GM23248 (cell line): ENCODE results near the gene TMEM108. TPM values are rescaled to one million over a fixed set of nuclear protein-coding genes. Genes with fewer than 3 reads are reported as not detected.

Source experiments
- DNase-seq: peaks from one replicate; pipeline ENCODE4 v3.0.0-alpha.2; 2015
- H2AFZ ChIP-seq: fragments of 200-600 bp; sonication (generic); 2 replicates; pipeline ENCODE4 v1.6.1; 2016; ENCODE audit warnings: antibody characterized with exemption
- H3F3A ChIP-seq: fragments of 200-600 bp; sonication (generic); 2 replicates; pipeline ENCODE4 v1.6.1; 2016; ENCODE audit warnings: mild to moderate bottlenecking, antibody characterized with exemption, mixed run types; ENCODE audit not compliant: insufficient read depth
- H3K27ac ChIP-seq: fragments of 200-600 bp; sonication (generic); 2 replicates; pipeline ENCODE4 v1.5.1; 2016; ENCODE audit warnings: mild to moderate bottlenecking
- H3K27me3 ChIP-seq: fragments of 200-600 bp; sonication (generic); replicated peaks from 2 replicates; pipeline ENCODE4 v1.6.1; 2016; ENCODE audit warnings: mild to moderate bottlenecking; ENCODE audit not compliant: insufficient read depth
- H3K36me3 ChIP-seq: fragments of 200-600 bp; sonication (generic); 2 replicates; pipeline ENCODE4 v1.6.1; 2016; ENCODE audit warnings: low read depth, mild to moderate bottlenecking
- H3K4me1 ChIP-seq: fragments of 200-600 bp; sonication (generic); 2 replicates; pipeline ENCODE4 v1.6.1; 2016; ENCODE audit warnings: mild to moderate bottlenecking; ENCODE audit not compliant: insufficient read depth
- H3K4me2 ChIP-seq: fragments of 200-600 bp; sonication (generic); one replicate; pipeline ENCODE4 v1.6.1; 2016; ENCODE audit warnings: mild to moderate bottlenecking; ENCODE audit not compliant: unreplicated experiment
- H3K4me3 ChIP-seq: fragments of 200-600 bp; sonication (generic); 2 replicates; pipeline ENCODE4 v1.5.1; 2016; ENCODE audit warnings: mild to moderate bottlenecking
- H3K79me2 ChIP-seq: fragments of 200-600 bp; sonication (generic); 2 replicates; pipeline ENCODE4 v1.6.1; 2016; ENCODE audit warnings: mild to moderate bottlenecking; ENCODE audit not compliant: insufficient read depth
- H3K9ac ChIP-seq: fragments of 200-600 bp; sonication (generic); 2 replicates; pipeline ENCODE4 v1.6.1; 2016; ENCODE audit warnings: mild to moderate bottlenecking
- H3K9me2 ChIP-seq: fragments of 200-600 bp; sonication (generic); 2 replicates; pipeline ENCODE4 v1.6.1; 2016; ENCODE audit warnings: mixed run types, mild to moderate bottlenecking, moderate library complexity; ENCODE audit not compliant: insufficient read depth
- H3K9me3 ChIP-seq: fragments of 200-600 bp; sonication (generic); one replicate; pipeline ENCODE4 v1.6.1; 2017; ENCODE audit warnings: low read depth
- H4K20me1 ChIP-seq: fragments of 200-600 bp; sonication (generic); 2 replicates; pipeline ENCODE4 v1.6.0; 2016; ENCODE audit not compliant: insufficient read depth
- EZH2 ChIP-seq: fragments of 200-600 bp; sonication (generic); IDR thresholded peaks from 2 replicates; pipeline ENCODE4 v1.6.1; 2018; ENCODE audit warnings: antibody characterized with exemption, mild to moderate bottlenecking; ENCODE audit not compliant: insufficient read depth, poor library complexity, severe bottlenecking
- EZH2phosphoT487 ChIP-seq: fragments of 200-600 bp; sonication (generic); IDR thresholded peaks from 2 replicates; pipeline ENCODE4 v1.6.1; 2018; ENCODE audit warnings: antibody characterized with exemption, moderate library complexity, mild to moderate bottlenecking, low read depth; ENCODE audit not compliant: insufficient read depth
- WGBS, 2 experiments: methylation state at CpG; one replicate each; pipeline ENCODE4 v1.1.6; 2015 to 2017; ENCODE audit warnings: low lambda C conversion rate in 2 of 2, low coverage in 1 of 2; ENCODE audit errors: missing lambda C conversion rate in 2 of 2; 5-methylcytosine and 5-hydroxymethylcytosine counted together
- in situ Hi-C: fragments of 300-500 bp; cut with MboI; formaldehyde crosslinking; loops from 2 replicates; pipeline ENCODE4 v1.15.0; 2020
- polyA plus RNA-seq: library from polyadenylated mRNA; unstranded; fragments of >200 nt; fragmentation: Nextera tagmentation; extraction: Ambion mirVana; gene quantifications from 2 replicates; pipeline ENCODE4 v1.2.1, GENCODE V29; 2016
- total RNA-seq: library from RNA; depleted of rRNA; stranded (reverse); fragments of >200 nt; shearing (Covaris generic); gene quantifications from 2 replicates; pipeline ENCODE4 v1.2.3, GENCODE V29; 2014

TMEM108 gene
- total and polyA plus RNA-seq, 2 experiments from 2014 or later, result not detected

GRCh38 chr3:133188996-133189395, 150.8 kb downstream of the TMEM108 start:
- WGBS, 2 experiments, result 0 to 8% methylated on average over 1 of the region's 1 CpG
- Histone ChIP-seq H3K9ac (no peak overlapping the region), H2AFZ (no peak overlapping the region), H3K79me2 (no peaks in the 10 kb centered on the region), H3F3A (no peaks in the 10 kb centered on the region), H3K9me2 (no peaks in the 10 kb centered on the region), H3K9me3 (no peaks in the 10 kb centered on the region), H3K27ac (no peak overlapping the region), H4K20me1 (no peaks in the 10 kb centered on the region), H3K27me3 (no peaks in the 10 kb centered on the region), H3K4me3 (no peak overlapping the region), H3K36me3 (no peaks in the 10 kb centered on the region), H3K4me1 (no peaks in the 10 kb centered on the region), H3K4me2 (no peak overlapping the region)
- in situ Hi-C loops, result no loop called here
- TF ChIP-seq EZH2 (no peak), EZH2phosphoT487 (no peak)
- DNase-seq, result no peak

DNA sequence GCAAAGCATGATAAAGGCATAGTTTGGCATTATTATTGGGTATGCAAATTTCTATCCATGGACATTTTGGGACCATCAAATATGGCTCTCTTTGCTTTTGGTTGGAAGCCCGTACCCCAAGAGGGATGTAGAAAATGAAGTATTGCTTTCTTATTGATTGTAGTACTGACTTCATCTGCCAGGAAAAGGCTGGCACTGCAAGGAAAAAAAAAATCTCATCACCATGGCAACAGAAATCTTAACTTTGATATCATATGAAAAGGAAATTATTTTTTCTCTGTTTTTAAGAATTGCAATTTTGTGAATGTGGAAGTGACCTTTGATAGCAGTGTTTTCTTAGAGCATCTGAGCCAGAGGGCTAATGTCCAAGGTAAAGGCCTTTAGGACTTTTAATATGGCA, 151.7 kb downstream of the TMEM108 start:
- Histone ChIP-seq H3K9me3 (no peaks in the 10 kb centered on the region), H3K9ac (no peak overlapping the region), H3F3A (no peaks in the 10 kb centered on the region), H3K79me2 (no peaks in the 10 kb centered on the region), H3K36me3 (no peaks in the 10 kb centered on the region), H3K4me2 (no peak overlapping the region), H2AFZ (no peak overlapping the region), H3K27me3 (no peaks in the 10 kb centered on the region), H4K20me1 (no peaks in the 10 kb centered on the region), H3K4me1 (no peaks in the 10 kb centered on the region), H3K4me3 (no peak overlapping the region), H3K27ac (no peak overlapping the region), H3K9me2 (no peaks in the 10 kb centered on the region)
- in situ Hi-C loops, result no loop called here
- TF ChIP-seq EZH2phosphoT487, result no peak
- TF ChIP-seq EZH2, result no peak
- DNase-seq, result no peak
- whole genome bisulfite sequencing, 2 experiments, result 8 to 12% methylated on average over 1 of the region's 1 CpG

GRCh38 chr3:133191818-133192217, 153.6 kb downstream of the TMEM108 start:
- H3K27me3 ChIP-seq, result no peaks in the 10 kb centered on the region
- no peaks in the 10 kb centered on the region for H3K79me2 ChIP-seq
- in situ Hi-C loops, result no loop called here
- H3K36me3 ChIP-seq, result no peaks in the 10 kb centered on the region
- H4K20me1 ChIP-seq, result no peaks in the 10 kb centered on the region
- H3K4me3 ChIP-seq, result no peak overlapping the region
- no peaks in the 10 kb centered on the region for H3K9me3 ChIP-seq
- H3F3A ChIP-seq, result no peaks in the 10 kb centered on the region
- no peak overlapping the region for H3K9ac ChIP-seq
- H3K4me2 ChIP-seq, result no peak overlapping the region
- no peaks in the 10 kb centered on the region for H3K9me2 ChIP-seq
- no peak overlapping the region for H2AFZ ChIP-seq
- no peak overlapping the region for H3K27ac ChIP-seq
- 16 to 42% methylated on average over 2 of the region's 2 CpGs for WGBS, 2 experiments
- no peak for DNase-seq
- TF ChIP-seq EZH2phosphoT487 (no peak), EZH2 (no peak)
- no peaks in the 10 kb centered on the region for H3K4me1 ChIP-seq

- H3K36me3 ChIP-seq, result no peaks in the 10 kb centered on the region
- H3K4me3 ChIP-seq, result no peak overlapping the region
- H3K27ac ChIP-seq, result no peak overlapping the region
- no peaks in the 10 kb centered on the region for H4K20me1 ChIP-seq
- H2AFZ ChIP-seq, result no peak overlapping the region
- no peaks in the 10 kb centered on the region for H3K79me2 ChIP-seq
- no peaks in the 10 kb centered on the region for H3K4me1 ChIP-seq
- H3K4me2 ChIP-seq, result no peak overlapping the region
- no peaks in the 10 kb centered on the region for H3K9me3 ChIP-seq
- DNase-seq, result no peak
- H3F3A ChIP-seq, result no peaks in the 10 kb centered on the region
- no peaks in the 10 kb centered on the region for H3K27me3 ChIP-seq
- WGBS, 2 experiments, result 46 to 48% methylated on average over 9 of the region's 9 CpGs
- in situ Hi-C loops, result no loop called here
- H3K9ac ChIP-seq, result no peak overlapping the region
- TF ChIP-seq EZH2phosphoT487, result no peak
- TF ChIP-seq EZH2, result no peak
- no peaks in the 10 kb centered on the region for H3K9me2 ChIP-seq
These were observed 154.3 kb downstream of the TMEM108 start for GRCh38 chr3:133192363-133192945.

DNA sequence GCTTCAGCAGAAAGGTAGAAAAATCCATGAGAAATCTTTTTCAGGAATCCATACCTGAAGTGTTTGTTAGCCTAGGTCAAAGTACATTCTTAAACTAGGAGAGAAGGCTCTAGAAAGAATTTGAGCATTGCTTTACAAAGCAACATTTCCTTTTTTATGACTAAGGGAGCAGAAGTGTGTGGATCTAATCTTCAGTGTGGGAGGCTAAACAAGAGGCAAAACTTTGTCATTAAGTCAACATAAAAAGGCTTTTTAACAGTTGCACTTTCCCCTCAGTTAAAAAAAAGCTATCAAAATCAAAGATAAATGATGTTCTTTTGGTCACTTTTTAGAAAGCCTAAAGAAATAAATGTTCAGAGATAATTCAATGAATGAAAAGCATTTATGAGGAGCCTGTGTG, 154.8 kb downstream of the TMEM108 start:
- Histone ChIP-seq H4K20me1 (no peaks in the 10 kb centered on the region), H3K27ac (no peak overlapping the region)
- TF ChIP-seq EZH2, result no peak
- TF ChIP-seq EZH2phosphoT487, result no peak

More for the DNA sequence above, 154.8 kb downstream of the TMEM108 start:
- Histone ChIP-seq H2AFZ (no peak overlapping the region), H3K9ac (no peak overlapping the region), H3K9me2 (no peaks in the 10 kb centered on the region), H3K4me3 (no peak overlapping the region), H3K79me2 (no peaks in the 10 kb centered on the region), H3K36me3 (no peaks in the 10 kb centered on the region), H3K9me3 (no peaks in the 10 kb centered on the region), H3K4me2 (no peak overlapping the region), H3K4me1 (no peaks in the 10 kb centered on the region), H3K27me3 (no peaks in the 10 kb centered on the region), H3F3A (no peaks in the 10 kb centered on the region)
- in situ Hi-C loops, result no loop called here
- no peak for DNase-seq
